HG03378 (cell line): ENCODE measurements around the gene TRIM60.
"Not testable (repeated sequence)": the region's sequence is repeated elsewhere in the genome, so short reads cannot be mapped to it uniquely, and the experiment has no call there.

Experiments used
- ATAC-seq: cut with Tn5 transposase; IDR thresholded peaks from one replicate; pipeline ENCODE4 v1.9.1; 2021; ENCODE audit warnings: mild to moderate bottlenecking, moderate library complexity; ENCODE audit not compliant: unreplicated experiment

The TRIM60 gene

DNA sequence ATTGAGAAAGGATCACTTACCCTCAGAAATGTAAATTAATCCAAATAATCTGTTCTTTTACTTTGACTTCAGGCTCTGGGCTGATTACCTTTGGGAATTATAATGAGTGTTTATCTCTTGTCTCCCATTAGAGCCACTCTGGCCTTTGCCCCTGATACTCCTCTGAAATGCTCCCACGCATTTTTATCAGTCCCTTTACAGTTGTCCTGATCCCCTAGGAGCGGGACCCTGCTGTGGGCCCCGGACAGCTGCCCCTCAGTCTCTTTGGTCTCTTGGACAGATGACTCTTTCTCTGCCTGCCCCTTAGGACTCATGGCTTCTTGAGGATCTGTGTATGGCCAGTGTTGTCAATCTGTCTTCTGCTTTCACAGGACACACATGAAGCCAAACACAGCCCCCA lies 20.8 kb downstream of the TRIM60 start:
- no peak for ATAC-seq

DNA sequence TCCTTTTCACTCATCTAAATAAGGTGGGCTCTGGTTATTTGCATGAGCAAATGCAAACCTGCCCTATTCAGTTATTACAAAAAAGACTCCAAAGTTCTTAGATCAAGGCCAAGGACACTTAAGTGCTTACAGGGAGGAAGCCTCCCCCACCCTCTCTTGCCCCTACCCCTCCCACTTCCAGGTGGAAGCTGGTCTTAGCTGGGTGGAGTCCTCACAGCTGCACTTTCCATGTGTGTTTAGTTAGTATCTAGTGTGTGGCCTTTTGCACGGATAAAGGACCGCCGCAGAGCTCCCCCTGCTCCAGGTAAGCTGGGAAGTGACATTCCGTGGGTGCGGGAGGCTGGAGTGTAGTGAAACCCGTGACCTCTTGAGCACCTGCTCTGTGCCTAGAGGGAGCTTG lies 21.8 kb downstream of the TRIM60 start, which contains the start of gene TRIM75:
TSS of gene TRIM75 (plus strand) at position 222 of the 400 bp plus-strand sequence. CDS start 5,282 bp downstream, outside the sequence.
- no peak for ATAC-seq

DNA sequence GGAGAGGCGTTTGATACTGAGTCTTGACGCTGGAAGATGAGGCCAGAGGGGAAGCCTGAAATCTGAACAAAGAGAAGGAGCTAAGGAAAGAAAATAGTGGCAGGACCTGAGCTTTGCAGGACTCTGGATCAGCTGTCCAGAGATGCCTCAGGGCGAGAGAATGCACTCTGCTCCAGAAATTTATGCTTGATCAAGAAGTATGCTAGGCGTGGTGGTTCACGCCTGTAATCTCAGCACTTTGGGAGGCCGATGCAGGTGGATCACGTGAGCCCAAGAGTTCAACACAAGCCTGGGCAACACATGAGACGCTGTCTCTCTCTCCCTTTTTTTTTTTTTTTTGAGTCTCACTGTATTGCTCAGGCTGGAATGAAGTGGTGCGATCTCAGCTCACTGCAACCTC lies 23.8 kb downstream of the TRIM60 start:
- ATAC-seq = no peak

DNA sequence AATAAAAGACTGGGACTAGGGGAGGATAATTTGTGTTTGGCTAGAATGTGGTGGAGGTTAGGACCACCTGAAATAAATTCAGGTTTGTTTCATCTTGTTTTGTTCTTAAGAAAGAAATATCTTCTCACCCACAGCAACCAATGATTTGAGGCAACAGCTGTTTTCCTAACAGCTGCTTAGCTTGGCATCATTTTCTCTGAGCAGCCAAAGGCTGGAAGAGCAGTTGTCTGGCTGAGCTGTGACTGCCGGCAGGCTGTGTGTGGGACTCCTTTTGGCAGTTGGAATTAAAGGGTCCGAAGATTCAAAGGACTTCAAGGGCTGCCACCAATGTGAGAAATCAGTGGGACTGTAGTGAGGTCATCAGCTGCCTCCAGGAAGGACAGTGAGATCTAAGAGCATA lies 26.9 kb downstream of the TRIM60 start:
- ATAC-seq = no peak

DNA sequence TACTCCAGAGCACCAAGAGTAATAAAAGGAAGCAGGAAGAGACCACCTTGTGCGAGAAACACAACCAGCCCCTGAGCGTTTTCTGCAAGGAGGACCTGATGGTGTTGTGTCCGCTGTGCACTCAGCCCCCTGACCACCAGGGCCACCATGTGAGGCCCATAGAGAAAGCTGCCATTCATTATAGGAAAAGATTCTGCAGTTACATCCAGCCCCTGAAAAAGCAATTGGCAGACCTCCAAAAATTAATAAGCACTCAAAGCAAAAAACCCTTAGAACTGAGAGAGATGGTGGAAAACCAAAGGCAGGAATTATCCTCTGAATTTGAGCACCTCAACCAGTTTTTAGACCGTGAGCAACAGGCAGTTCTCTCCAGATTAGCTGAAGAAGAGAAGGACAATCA lies 27.6 kb downstream of the TRIM60 start:
- ATAC-seq = no peak

DNA sequence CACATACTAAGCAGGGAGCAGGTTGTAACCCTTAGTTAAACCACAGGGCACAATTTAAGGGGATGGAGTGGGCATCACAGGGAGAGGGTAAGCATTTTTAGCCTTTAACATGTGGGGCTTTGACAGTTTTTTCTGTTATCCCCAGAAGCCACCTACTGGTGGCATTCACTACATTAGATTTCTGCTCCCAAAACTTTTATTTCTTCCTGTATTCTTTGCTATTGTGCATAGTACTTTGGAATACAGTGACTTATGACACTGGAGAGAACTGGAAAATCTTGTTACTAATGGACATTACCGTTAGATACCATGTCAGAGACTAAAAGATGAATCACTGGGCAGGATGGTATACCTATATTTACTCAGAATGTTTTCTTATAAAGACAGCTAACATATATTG lies 29.1 kb downstream of the TRIM60 start:
- no peak for ATAC-seq

DNA sequence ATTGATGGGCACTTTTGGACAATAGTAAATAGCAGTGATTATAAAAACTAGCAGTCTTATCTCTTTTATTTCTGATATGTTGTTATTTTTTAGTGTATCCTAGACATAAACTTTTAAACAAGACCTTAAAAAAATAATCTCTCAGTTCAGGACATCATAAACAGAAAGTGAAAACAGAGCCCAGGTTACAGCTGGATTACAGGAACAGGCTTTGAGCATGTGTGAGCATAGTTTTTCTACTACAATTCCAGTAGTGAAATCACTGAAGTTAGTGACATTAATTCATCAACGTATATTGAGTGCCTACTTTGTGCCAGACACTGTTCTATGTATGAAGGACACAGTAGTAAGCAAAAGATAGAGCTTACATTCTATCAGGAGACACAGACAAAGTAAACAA lies 38.8 kb downstream of the TRIM60 start:
- no peak for ATAC-seq

DNA sequence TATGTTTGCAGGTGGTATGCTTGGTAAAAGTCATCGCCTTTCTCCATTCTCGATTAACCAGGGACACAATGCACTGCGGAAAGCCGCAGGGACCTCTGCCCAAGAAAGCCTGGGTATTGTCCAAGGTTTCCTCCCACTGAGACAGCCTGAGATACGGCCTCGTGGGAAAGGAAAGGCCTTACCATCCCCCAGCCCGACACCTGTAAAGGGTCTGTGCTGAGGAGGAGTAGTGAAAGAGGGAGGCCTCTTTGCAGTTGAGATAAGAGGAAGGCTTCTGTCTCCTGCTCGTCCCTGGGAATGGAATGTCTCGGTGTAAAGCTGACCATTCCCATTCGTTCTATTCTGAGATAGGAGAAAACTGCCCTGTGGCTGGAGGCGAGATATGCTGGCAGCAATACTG lies 41.5 kb downstream of the TRIM60 start:
- not testable (repeated sequence) for ATAC-seq

DNA sequence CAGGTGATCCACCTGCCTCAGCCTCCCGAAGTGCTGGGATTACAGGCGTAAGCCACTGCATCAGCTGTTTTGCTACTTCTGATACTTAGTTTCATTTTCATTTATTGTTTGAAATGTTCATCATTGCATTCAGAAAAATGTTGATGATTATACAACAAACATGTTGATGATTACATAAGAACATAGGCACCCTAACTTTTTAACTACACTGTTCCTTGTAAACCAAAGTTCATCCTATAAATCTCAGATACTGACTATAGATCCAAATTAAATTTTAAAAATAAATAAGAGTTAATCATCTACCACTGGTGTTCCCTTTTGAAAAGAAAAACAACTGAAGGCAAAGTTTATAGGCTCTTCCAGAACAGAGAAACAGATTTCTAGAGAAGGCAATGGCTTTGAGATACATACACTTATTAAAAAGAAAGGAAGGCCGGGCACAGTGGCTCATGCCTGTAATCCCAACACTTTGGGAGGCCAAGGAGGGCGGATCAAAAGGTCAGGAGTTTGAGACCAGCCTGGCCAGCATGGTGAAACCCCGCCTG lies 45.3 kb downstream of the TRIM60 start:
- ATAC-seq = no peak

DNA sequence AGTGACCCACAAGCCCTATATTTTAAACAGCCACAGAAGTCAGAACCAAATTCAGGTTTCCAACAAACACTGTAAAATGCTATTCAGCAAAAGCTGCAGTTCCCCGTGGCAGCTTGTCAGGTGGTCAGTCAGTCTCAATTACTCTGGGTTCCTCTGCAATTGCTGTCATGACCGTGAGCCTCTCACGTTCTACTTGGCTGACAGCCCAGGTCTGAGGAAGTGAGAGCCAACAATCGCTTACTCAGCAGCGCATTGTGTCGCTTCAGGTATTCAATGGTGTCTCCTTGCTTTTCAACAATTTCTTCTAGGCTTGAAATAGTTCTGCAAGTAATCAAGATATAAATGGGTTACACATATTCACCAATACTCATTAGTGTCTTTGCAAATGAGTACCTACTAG lies 47.7 kb downstream of the TRIM60 start:
- ATAC-seq = no peak

DNA sequence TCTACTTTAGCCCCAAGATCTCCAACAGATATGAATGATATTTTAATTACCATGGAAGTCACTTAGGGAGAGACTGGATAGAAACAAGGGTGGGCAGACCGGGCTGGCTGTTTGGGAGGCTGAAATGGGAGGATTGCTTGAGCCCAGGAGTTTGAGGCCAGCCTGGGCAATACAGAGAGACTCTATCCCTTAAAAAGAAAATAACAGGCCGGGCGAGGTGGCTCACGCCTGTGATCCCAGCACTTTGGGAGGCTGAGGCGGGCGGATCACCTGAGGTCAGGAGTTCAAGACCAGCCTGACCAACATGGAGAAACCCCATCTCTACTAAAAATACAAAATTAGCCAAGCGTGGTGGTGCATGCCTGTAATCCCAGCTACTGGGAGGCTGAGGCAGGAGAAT lies 53.0 kb downstream of the TRIM60 start:
- not testable (repeated sequence) for ATAC-seq

DNA sequence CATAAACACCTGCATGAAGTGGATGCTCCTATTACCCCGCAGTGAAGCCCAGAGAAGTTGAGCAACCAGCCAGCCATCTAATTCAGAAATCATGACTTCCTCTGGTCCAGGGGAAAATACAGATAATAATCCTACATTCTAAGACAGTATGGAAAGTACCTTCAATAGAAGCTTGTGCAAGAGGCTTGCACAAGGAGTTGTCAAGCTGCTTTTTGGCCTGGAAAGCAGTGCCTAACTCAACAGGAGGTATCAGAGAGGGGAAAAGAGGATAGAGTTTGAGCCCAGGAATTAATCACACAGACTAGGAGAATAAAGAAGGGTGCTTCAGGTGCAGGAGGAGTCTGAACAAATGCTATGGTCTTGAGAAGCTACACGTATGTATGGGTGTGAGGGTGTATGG lies 54.1 kb downstream of the TRIM60 start:
- no peak for ATAC-seq

DNA sequence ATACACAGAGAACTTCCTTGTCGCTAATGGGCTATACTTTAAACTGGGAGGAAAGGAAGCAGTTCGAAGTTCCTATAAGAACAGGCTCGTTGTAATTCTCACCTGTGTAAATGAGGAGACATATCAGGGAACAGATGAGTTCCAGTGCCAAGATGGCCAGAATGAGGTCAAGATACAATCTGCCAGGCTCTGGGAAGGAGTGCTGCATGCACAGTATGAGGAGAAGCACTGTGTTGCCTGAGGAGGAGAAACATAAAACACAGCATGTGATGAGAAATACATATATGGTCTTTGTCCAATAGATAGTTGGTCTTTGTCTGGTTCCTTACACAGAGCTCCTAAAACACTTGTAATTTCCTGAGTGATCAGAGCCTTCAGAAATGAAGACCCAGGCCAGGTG lies 56.6 kb downstream of the TRIM60 start:
- no peak for ATAC-seq
